Vagina (tissue), 2 donors: ENCODE results near the gene CFAP251.

Experiments used
- POLR2A ChIP-seq, 2 donors: fragments of 450-650 bp; IDR thresholded peaks; one replicate each; pipeline ENCODE4 v1.6.1; 2017; ENCODE audit warnings: antibody characterized with exemption in 2 of 2, mild to moderate bottlenecking in 2 of 2, moderate library complexity in 2 of 2
- POLR2AphosphoS5 ChIP-seq, 2 donors: sonication (generic); formaldehyde crosslinking; IDR thresholded peaks; one replicate each; pipeline ENCODE4 v1.9.0; 2017; ENCODE audit warnings: antibody characterized with exemption in 2 of 2, mild to moderate bottlenecking in 2 of 2, low read depth in 1 of 2; ENCODE audit not compliant: insufficient read depth in 1 of 2
- TF ChIP-seq, protein P1 (sequence below), 3 experiments: fragments of 450-650 bp in 2 of 3; fragments of 200-600 bp in 1 of 3; sonication (generic) in 1 of 3; IDR thresholded peaks; one replicate each; pipeline ENCODE4 v1.5.1; 2017 to 2019; ENCODE audit warnings: antibody characterized with exemption in 3 of 3, mild to moderate bottlenecking in 2 of 3, moderate library complexity in 2 of 3

DNA sequence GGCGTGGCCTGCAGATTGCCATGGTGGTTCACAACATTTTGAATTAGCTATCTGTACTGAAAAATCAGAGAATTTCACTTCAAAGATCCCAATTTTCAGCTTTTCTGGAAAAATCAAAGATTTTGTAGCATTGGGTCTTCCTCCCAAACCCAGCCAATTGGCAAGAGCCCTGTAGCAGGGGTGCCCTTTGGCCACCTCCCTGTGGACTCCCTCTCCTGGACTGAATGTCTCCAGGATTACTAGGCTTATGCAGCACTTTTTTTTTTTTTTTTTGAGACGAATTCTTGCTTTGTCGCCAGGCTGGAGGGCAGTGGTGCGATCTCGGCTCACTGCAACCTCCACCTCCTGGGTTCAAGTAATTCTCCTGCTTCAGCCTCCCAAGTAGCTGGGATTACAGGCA is 20.1 kb upstream of the CFAP251 start:
- no peak for TF ChIP-seq POLR2A (IDR thresholded peaks at IDR 0.05)
- TF ChIP-seq, protein P1, sequence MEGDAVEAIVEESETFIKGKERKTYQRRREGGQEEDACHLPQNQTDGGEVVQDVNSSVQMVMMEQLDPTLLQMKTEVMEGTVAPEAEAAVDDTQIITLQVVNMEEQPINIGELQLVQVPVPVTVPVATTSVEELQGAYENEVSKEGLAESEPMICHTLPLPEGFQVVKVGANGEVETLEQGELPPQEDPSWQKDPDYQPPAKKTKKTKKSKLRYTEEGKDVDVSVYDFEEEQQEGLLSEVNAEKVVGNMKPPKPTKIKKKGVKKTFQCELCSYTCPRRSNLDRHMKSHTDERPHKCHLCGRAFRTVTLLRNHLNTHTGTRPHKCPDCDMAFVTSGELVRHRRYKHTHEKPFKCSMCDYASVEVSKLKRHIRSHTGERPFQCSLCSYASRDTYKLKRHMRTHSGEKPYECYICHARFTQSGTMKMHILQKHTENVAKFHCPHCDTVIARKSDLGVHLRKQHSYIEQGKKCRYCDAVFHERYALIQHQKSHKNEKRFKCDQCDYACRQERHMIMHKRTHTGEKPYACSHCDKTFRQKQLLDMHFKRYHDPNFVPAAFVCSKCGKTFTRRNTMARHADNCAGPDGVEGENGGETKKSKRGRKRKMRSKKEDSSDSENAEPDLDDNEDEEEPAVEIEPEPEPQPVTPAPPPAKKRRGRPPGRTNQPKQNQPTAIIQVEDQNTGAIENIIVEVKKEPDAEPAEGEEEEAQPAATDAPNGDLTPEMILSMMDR (IDR thresholded peaks at IDR 0.05) = no peak
- no peak for TF ChIP-seq POLR2AphosphoS5 (IDR thresholded peaks at IDR 0.05; ENCODE audit: insufficient read depth in 1 of 2, low read depth in 1 of 2)
